ENCODE data around the gene GALNT13.

- TF ChIP-seq CTCF (IDR thresholded peaks at IDR 0.05), result no peak
- no peak for TF ChIP-seq POLR2A (IDR thresholded peaks at IDR 0.05)
Observed at GRCh38 chr2:154336201-154336600, 464.5 kb downstream of the GALNT13 start.
